ENCODE results near the gene STAU1.

STAU1 gene

DNA sequence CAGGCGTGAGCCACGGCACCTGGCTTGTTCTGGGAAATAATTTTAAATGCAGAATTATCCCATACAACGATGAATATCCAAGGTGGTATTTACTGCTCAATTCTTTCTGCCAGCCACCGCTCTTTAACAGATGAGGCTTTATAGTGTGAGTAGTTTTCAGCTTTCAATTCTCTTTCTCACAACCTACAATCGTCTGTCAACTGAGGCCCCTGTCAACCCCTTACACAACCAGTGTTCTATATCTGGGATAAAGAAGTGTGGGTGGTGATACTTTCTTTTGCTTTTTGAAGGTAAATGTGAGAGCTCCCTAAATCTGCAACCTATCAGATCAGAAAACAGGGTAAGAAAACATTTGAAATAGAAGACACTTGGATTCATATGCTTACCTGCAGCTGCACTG is 22.5 kb downstream of the STAU1 start:
- no peak for TF ChIP-seq CTCF (IDR thresholded peaks at IDR 0.05)

DNA sequence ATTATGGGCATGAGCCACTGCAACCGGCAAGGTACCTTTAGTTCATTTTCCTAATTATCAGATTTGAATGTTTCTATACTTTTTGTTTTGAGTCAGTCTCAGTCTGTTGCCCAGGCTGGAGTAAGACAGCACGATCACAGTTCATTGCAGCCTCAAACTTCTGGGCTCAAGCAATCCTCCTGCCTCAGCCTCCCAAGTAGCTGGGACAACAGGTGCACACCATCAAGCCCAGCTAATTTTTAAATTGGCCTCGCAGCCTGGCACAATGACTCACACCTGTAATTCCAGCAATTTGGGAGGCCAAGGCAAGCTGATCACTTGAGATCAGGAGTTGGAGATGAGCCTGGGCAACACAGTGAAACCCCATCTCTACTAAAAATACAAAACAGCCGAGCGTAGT is 24.4 kb downstream of the STAU1 start:
- no peak for TF ChIP-seq CTCF (IDR thresholded peaks at IDR 0.05)

DNA sequence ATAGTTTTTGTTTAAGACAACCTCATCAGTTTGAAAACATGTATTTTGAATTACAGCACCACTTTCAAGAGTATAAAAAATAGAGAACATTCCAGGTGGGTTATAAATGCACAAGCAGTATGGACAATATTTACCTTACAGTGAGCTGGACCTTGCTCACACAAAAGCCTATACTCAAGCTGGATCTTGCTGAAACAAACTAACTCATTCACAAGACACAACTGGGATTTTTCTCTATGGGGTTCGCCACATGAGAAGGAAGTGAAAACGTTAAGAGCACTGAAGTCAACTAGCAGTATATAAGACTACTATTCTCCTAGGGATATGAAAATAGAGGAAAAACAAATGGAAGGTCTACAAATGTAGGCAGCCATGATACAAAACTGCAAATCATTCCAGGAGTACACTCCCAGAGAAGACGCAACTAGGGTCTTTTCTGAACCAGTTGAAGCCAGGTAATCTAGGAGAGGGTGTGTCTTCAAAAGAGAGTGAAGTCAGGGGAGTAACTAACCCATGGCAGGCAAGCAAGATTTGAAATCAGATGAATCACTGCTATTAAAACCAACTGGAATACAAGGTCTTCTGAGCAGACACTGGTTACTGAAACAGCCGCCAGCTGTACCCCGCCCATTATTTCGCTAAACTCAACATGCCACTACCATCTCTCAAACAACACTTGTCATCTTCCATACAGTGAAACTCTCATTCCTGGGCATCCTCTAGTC is 26.5 kb downstream of the STAU1 start:
- no peak for TF ChIP-seq CTCF (IDR thresholded peaks at IDR 0.05)

DNA sequence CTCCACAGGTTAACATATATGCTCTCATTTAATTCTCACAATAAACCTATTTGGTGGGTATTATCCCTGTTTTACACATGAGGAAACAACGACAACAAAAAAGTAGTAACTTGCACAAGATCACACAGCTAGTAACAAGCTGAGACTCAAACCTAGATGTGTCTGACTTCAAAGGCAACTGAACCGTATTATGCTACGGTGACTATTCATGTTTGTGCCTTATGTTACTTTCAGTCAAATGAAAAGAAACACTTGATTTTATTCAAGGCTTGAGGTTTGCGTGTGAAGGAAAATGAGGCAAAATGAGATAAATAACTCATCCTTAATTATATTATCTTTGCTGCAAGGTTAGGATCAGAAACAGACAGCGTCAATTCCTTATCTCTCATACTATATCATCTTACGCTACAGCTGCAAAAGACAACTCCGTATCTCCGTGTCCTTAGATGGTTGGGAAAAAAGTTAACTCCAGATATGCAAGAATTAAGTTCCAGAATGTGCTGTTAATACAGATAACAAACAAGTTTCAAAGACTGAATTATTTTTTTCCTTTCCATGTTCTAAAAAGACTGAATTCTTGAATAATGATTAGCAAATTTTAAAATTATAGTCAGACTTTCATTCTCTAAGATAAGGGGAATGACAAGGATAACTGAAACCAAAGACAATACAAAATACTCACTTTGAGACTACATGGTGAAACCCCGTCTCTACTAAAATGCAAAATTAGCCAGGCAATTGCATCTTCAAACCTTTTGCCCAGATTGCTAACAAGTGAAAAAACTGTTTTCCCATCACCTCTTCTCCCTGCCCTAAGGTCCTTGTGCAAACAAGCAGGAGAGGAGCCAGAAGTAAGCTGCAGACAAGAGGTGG is 27.8 kb downstream of the STAU1 start:
- TF ChIP-seq CTCF (IDR thresholded peaks at IDR 0.05) = no peak

- TF ChIP-seq CTCF (IDR thresholded peaks at IDR 0.05) = no peak
Measured at GRCh38 chr20:49157146-49157545, 31.0 kb downstream of the STAU1 start.

DNA sequence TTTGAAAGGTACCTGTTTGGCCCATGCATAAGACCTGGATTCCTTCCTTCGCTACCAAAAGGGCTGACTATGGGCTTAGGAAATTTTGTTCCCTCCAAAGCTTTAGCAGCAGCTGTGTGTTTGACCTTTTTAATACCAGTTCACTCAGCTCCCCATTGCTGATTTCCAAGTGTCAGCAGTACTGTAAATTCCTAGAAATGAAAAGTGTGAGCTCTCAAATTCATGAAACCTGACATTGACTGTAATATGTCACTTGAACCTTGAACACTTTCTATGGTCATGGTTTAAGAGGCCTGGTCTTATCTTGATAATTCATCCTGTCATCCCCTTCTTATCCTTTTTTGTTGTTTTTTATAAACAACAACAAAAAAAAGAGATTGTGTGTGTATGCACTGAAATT is 31.7 kb downstream of the STAU1 start:
- TF ChIP-seq CTCF (IDR thresholded peaks at IDR 0.05) = no peak

- no peak for TF ChIP-seq CTCF (IDR thresholded peaks at IDR 0.05)
Measured at GRCh38 chr20:49151436-49151835, 36.7 kb downstream of the STAU1 start.
